IPS-20b (cell line): ENCODE measurements around the gene FCRL3.

Source experiments
- H3K27ac ChIP-seq: one replicate; pipeline ENCODE4 v1.5.1; 2013; ENCODE audit warnings: low read length
- H3K27me3 ChIP-seq: 2 replicates; pipeline ENCODE4 v1.6.1; 2013; ENCODE audit warnings: mild to moderate bottlenecking, low read length, inconsistent platforms; ENCODE audit not compliant: insufficient read depth
- H3K36me3 ChIP-seq: 2 replicates; pipeline ENCODE4 v1.6.1; 2013; ENCODE audit warnings: low read depth, mild to moderate bottlenecking, inconsistent platforms, low read length, moderate library complexity; ENCODE audit not compliant: insufficient read depth
- H3K4me1 ChIP-seq: 2 replicates; pipeline ENCODE4 v1.6.1; 2013; ENCODE audit warnings: mild to moderate bottlenecking, control low read depth, inconsistent platforms, low read length, moderate library complexity; ENCODE audit not compliant: insufficient read depth
- H3K4me3 ChIP-seq: 2 replicates; pipeline ENCODE4 v1.5.1; 2013; ENCODE audit warnings: mild to moderate bottlenecking, low read length, inconsistent platforms
- H3K9ac ChIP-seq: 2 replicates; pipeline ENCODE4 v1.6.1; 2013; ENCODE audit warnings: low read depth, mild to moderate bottlenecking, inconsistent platforms, low read length, moderate library complexity
- H3K9me3 ChIP-seq: 2 replicates; pipeline ENCODE4 v1.6.1; 2013; ENCODE audit warnings: mild to moderate bottlenecking, low read depth, low read length, inconsistent platforms; ENCODE audit not compliant: insufficient read depth

The FCRL3 gene

GRCh38 chr1:157711802-157712201 is 11.2 kb upstream of the FCRL3 start:
- H3K4me1 ChIP-seq = no peaks in the 10 kb centered on the region
- no peak overlapping the region for H3K4me3 ChIP-seq
- H3K27me3 ChIP-seq = no peaks in the 10 kb centered on the region
- H3K9ac ChIP-seq = no peak overlapping the region
- H3K9me3 ChIP-seq = no peaks in the 10 kb centered on the region
- no peak overlapping the region for H3K27ac ChIP-seq
- no peaks in the 10 kb centered on the region for H3K36me3 ChIP-seq

- no peaks in the 10 kb centered on the region for H3K9me3 ChIP-seq
- no peak overlapping the region for H3K9ac ChIP-seq
- no peaks in the 10 kb centered on the region for H3K36me3 ChIP-seq
- no peak overlapping the region for H3K27ac ChIP-seq
- no peak overlapping the region for H3K4me3 ChIP-seq
- no peaks in the 10 kb centered on the region for H3K4me1 ChIP-seq
- H3K27me3 ChIP-seq = no peaks in the 10 kb centered on the region
Observed at GRCh38 chr1:157704878-157705277, 4.3 kb upstream of the FCRL3 start.

- Histone ChIP-seq H3K4me1 (no peaks in the 10 kb centered on the region), H3K36me3 (no peaks in the 10 kb centered on the region), H3K27me3 (no peaks in the 10 kb centered on the region), H3K4me3 (no peak overlapping the region), H3K27ac (no peak overlapping the region), H3K9ac (no peak overlapping the region), H3K9me3 (no peaks in the 10 kb centered on the region)
Observed at GRCh38 chr1:157703981-157704380, 3.4 kb upstream of the FCRL3 start.

- Histone ChIP-seq H3K36me3 (no peaks in the 10 kb centered on the region), H3K4me3 (no peak overlapping the region), H3K27me3 (no peaks in the 10 kb centered on the region), H3K4me1 (no peaks in the 10 kb centered on the region), H3K27ac (no peak overlapping the region), H3K9me3 (no peaks in the 10 kb centered on the region), H3K9ac (no peak overlapping the region)
Observed at GRCh38 chr1:157702308-157702825, 1.8 kb upstream of the FCRL3 start.

- Histone ChIP-seq H3K9ac (no peak overlapping the region), H3K4me1 (no peaks in the 10 kb centered on the region), H3K27ac (no peak overlapping the region), H3K36me3 (no peaks in the 10 kb centered on the region), H3K4me3 (no peak overlapping the region), H3K9me3 (no peaks in the 10 kb centered on the region), H3K27me3 (no peaks in the 10 kb centered on the region)
Observed at GRCh38 chr1:157700305-157700704, 264 bp downstream of the FCRL3 start.

GRCh38 chr1:157697781-157698569 is 2.6 kb downstream of the FCRL3 start:
- Histone ChIP-seq H3K4me1 (no peaks in the 10 kb centered on the region), H3K9me3 (no peaks in the 10 kb centered on the region), H3K4me3 (no peak overlapping the region), H3K36me3 (no peaks in the 10 kb centered on the region), H3K9ac (no peak overlapping the region), H3K27me3 (no peaks in the 10 kb centered on the region), H3K27ac (no peak overlapping the region)

GRCh38 chr1:157696966-157697628 is 3.5 kb downstream of the FCRL3 start:
- Histone ChIP-seq H3K4me3 (no peak overlapping the region), H3K9me3 (no peaks in the 10 kb centered on the region), H3K9ac (no peak overlapping the region), H3K36me3 (no peaks in the 10 kb centered on the region), H3K4me1 (no peaks in the 10 kb centered on the region), H3K27me3 (no peaks in the 10 kb centered on the region), H3K27ac (no peak overlapping the region)

- Histone ChIP-seq H3K27ac (no peak overlapping the region), H3K4me3 (no peak overlapping the region), H3K9me3 (no peaks in the 10 kb centered on the region), H3K9ac (no peak overlapping the region), H3K36me3 (no peaks in the 10 kb centered on the region), H3K27me3 (no peaks in the 10 kb centered on the region), H3K4me1 (no peaks in the 10 kb centered on the region)
Observed at GRCh38 chr1:157695417-157695816, 5.2 kb downstream of the FCRL3 start.

- no peak overlapping the region for H3K9ac ChIP-seq
- no peaks in the 10 kb centered on the region for H3K36me3 ChIP-seq
- no peak overlapping the region for H3K27ac ChIP-seq
- H3K4me1 ChIP-seq = no peaks in the 10 kb centered on the region
- H3K9me3 ChIP-seq = no peaks in the 10 kb centered on the region
- no peak overlapping the region for H3K4me3 ChIP-seq
- no peaks in the 10 kb centered on the region for H3K27me3 ChIP-seq
Observed at GRCh38 chr1:157691285-157691920, 9.2 kb downstream of the FCRL3 start.

GRCh38 chr1:157682710-157683437 is 17.7 kb downstream of the FCRL3 start:
- Histone ChIP-seq H3K36me3 (no peaks in the 10 kb centered on the region), H3K4me1 (no peaks in the 10 kb centered on the region), H3K27ac (no peak overlapping the region), H3K4me3 (no peak overlapping the region), H3K9ac (no peak overlapping the region), H3K27me3 (no peaks in the 10 kb centered on the region), H3K9me3 (no peaks in the 10 kb centered on the region)

- H3K4me1 ChIP-seq = no peaks in the 10 kb centered on the region
- H3K9me3 ChIP-seq = peaks cover 11% of the 10 kb centered on the region; the same call in 1 of the 2 replicates
- no peaks in the 10 kb centered on the region for H3K36me3 ChIP-seq
- H3K9ac ChIP-seq = no peak overlapping the region
- H3K4me3 ChIP-seq = no peak overlapping the region
- no peaks in the 10 kb centered on the region for H3K27me3 ChIP-seq
- no peak overlapping the region for H3K27ac ChIP-seq
Observed at GRCh38 chr1:157678721-157679120, 21.8 kb downstream of the FCRL3 start.
